ENCODE data around the gene ANO9.
"Not testable (repeated sequence)": the region's sequence is repeated elsewhere in the genome, so short reads cannot be mapped to it uniquely, and the experiment has no call there.

ANO9 gene

DNA sequence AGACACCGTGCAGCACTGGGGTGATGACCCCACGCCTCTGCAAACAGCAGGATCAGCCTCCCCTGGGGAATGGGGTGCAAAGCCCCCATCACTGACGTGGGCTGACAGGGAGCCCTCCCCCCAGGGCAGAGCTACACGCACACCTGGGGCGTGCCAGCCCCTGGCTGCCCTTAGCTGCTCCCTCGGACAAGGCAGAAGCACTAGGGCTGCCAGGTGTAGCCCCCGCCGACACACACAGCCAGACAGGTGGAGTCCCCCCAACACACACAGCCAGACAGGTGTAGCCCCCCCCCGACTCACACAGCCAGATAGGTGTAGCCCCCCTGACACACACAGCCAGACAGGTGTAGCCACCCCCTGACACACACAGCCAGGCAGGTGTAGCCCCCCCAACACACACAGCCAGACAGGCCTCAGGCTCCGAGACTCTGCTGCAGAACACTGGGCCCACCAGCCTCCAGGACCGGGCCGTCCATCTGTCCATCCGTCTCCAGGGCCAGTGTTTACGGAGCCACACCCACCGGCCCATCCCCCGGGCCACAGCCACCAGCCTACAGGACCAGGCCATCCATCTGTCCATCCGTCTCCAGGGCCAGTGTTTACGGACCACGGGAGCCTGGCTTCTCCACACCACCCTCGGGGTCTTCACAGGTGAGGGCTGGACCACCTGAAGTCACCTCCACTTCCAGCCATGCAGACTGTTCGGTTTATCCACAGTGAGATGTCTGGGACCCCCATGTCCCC, 3.5 kb downstream of the ANO9 start:
- DNase-seq (ENCODE audit: insufficient read length, low spot score) (no peak), FAIRE-seq (no peak)

DNA sequence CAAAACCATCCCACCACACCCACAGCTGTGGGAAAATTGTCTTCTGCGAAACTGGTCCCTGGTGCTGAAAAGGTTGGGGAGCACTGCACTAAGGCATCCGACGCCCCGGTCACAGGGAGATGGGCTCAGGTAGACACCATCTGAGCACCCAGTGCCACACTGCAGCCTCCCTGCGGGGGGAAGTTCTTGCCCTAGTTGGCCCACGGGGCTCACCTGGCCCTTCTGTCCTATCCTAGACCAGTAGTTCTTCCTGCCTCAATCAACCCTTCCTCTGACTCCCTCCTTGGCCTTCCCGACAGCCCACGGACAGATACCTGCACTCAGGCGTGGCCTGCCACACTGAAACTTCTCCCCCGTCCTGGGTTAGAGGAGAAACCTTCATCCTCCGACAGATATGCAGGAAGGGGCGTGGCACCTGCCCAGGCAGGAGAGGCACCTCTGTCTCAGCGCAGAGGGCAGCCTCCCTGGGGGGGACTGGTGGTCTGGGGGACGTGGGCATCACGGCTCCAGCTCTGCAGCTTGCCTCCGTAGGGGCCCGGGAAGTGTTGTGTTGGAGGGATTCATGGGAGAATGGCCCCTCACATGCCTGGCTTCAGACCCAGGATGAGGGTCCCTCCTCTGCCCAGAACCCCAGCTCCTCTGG, 4.5 kb downstream of the ANO9 start:
- DNase-seq (ENCODE audit: insufficient read length, low spot score) (no peak), FAIRE-seq (no peak)

DNA sequence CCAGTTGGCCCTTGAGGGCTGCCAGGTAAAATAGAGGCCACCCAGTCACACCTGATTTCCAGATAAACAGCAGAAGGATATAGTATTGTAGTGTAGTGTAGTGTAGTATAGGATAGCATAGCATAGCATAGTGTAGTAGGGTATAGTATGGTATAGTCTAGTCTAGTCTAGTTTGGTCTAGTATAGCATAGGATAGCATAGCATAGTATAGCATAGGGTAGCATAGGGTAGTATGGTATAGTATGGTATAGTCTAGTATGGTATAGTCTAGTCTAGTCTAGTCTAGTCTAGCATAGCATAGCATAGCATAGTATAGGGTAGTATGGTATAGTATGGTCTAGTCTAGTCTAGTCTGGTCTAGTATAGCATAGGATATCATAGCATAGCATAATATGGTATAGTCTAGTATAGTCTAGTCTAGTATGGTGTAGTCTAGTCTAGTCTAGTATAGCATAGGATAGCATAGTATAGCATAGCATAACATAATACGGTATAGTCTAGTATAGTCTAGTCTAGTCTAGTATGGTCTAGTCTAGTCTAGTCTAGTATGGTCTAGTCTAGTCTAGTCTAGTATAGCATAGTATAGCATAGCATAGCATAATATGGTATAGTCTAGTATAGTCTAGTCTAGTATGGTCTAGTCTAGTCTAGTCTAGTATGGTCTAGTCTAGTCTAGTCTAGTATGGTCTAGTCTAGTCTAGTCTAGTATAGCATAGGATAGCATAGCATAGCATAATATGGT, 6.6 kb downstream of the ANO9 start:
- not testable (repeated sequence) for DNase-seq (ENCODE audit: insufficient read length, low spot score)
- FAIRE-seq: peak; percentile 64

DNA sequence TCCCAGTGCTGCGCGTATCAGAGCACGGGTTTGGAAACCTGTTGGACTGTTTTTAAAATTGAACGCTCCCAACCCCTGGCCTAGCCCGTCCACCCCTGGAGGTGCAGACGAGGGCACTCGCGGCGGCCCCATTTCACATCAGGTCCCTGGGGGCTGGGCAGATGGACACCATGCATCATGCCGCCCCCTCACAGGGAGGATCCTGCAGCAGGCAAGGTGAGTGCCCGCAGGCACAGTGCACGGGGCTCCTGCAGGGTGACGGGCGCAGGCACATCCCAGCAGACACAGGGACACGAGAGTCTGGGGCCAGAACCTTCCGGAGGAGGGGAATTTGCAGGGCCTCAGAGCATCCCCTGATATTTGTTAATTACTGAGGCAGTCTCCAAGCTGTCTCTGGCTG, 7.3 kb downstream of the ANO9 start:
- FAIRE-seq (no peak), DNase-seq (ENCODE audit: insufficient read length, low spot score) (no peak)

DNA sequence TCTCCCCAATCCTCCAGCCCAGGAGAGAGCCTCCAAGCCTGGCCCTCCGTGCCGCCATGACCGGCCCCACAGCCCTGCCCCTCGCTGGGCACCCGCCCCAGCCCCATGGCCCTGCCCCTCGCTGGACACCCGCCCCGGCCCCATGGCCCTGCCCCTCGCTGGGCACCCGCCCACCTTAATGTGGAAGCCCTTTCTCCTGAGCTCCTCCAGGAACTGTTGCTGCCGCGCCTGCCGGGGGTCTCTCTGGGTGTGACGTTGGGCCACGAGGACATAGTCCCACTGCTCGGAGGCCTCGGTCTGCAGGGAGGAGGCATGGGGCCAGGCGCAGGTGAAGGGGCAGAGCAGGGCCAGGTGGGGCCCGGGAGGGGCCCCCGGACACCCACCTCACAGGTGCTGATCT, 8.2 kb downstream of the ANO9 start:
- FAIRE-seq: no peak
- no peak for DNase-seq (ENCODE audit: insufficient read length, low spot score)

DNA sequence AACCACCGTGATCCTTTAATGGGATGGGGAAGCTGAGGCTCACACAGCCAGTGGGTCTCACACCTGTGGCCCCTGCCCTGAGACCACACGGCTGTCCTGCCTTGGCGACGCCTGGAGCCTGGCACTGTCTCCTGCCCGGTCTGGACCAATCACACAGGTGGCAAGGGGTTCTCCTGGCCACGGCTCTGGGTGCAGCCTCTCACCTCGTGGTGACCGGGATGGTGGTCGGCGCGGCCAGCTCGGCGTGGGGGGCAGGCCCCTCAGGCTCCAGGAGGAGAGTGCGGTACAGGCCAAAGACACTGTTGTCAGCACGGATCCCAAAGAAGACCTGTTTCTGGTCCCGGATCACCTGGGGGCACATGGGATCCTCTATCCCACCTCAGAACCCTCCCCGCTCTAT, 8.7 kb downstream of the ANO9 start:
- DNase-seq (ENCODE audit: insufficient read length, low spot score) (no peak), FAIRE-seq (no peak)

DNA sequence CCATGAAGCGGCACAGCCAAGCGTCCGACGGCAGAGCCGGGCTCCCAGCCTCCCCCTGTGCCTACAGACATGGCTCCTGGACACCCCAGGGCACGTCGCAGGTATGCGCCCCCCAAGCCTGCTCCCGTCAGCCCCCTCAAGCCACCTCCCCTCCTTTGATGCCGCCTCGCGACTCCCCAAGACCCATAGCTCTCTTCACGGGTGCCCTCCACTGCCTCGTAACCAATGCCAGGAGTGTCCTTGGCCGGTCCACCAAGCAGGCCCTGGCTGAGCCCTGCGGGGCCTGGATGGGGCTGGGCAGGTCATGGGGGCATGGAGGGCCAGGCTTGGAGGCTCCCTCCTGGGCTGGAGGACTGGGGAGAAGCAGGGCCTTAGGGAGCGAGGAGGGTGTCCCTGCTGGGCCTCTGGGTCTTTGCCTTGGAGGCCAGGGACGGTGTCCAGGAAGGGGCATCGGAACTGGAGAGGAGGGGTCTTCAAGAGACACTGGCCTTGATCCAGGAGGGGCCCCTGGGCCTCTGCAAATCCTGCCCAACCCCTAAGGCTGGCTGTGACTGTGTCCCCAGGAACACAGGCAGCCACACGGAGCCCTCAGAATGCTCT, 9.2 kb downstream of the ANO9 start:
- no peak for DNase-seq (ENCODE audit: insufficient read length, low spot score)
- FAIRE-seq: no peak

DNA sequence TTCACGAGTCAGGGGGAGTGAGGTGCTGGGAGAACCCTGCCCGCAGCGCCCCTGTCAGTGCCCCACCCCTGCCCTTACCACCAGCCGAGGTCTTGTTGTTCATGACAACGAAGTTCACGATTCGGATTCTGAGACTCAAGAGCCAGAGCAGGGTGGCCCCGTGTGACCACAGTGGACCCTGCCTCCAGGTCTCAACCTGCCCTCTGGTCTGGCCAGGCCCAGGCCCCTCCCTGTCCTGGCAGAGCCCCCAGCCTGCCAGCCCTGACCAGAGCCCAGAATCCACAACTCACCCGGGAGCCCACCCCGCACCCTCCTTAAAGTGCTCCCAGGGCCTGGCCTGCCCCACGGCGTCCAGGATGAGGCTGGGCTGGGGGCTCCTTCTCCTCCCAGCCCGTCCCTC, 9.9 kb downstream of the ANO9 start:
- DNase-seq (ENCODE audit: insufficient read length, low spot score) (no peak), FAIRE-seq (no peak)

DNA sequence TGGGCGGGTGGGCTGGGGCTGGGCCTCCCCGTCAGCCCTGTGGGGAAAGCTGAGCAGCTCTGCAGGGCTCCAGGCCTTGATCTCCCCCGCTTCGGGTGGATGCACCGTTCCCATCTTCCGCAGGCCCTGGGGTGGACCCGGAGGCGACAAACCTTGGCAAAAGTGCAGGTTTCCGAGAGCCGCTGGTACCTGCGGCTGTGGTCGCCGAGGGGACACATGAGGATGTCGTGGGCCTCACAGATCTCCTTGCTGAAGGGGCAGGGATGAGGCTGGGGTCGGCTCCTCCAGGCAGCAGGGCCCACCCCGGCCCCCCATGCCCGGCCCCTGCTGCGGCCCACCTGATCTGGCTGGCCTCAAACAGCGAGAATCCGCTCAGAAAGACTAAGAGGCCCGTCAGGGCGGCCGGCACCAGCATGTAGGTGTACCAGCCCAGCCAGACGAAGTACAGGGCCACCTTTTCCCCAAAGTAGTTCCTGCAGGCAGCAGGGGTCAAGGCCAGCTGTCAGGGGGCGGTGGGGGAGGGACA, 11.8 kb downstream of the ANO9 start:
- no peak for DNase-seq (ENCODE audit: insufficient read length, low spot score)
- FAIRE-seq: no peak

DNA sequence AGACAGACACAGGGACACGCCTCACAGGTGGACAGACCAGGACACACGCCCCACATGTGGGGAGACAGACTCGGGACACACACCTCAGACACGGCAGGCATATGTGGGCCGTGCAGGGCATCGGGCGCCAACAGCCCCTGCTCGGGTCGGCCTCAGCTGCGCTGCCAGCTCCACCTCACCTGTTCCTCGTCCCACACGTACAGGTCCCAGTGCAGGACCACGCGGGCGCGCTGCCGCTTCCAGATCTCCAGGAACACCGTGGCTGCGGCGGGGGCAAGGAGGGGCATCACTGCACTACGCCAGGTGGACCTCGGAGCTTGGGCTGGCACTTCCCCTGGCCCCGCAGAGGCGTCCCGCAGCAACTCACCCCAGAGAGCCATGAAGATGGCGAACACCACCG, 12.4 kb downstream of the ANO9 start:
- no peak for DNase-seq (ENCODE audit: insufficient read length, low spot score)
- FAIRE-seq: no peak

DNA sequence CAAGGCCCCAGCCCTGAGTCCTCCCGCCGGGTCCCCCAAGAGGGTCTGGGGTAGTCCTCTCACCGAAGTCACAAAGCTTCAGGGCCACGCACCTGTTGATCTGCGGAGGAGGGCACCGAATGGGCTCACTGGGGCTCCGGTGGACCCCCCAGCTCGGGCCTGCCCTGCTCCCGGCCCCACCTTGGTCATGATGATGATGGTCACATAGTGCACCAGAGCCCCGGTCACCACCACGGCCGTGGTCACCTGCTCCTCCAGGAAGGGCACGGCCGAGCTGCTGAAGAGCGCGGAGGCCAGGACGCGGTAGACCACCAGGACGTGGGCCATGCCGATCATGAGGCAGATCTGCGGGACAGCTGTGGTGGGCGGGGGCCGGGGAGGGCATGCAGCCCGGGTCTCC, 13.5 kb downstream of the ANO9 start:
- no peak for DNase-seq (ENCODE audit: insufficient read length, low spot score)
- FAIRE-seq: no peak

DNA sequence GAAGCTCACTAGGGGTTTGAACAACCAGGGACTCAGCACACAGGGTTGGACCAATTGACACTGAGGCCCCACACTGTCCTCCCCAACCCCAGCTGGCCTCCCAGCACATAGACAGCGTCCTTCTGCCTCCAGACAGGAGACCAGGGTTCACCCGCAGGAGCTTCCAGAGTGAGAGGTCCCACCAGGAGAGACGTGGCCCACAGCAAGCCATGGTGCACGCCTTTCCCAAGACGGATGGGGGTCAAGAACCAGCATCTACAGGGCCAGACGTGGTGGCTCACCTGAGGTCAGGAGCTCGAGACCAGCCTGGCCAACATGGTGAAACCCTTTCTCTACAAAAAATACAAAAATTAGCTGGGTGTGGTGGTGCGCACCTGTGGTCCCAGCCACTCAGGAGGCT, 15.0 kb downstream of the ANO9 start:
- no peak for FAIRE-seq
- DNase-seq (ENCODE audit: insufficient read length, low spot score): no peak

DNA sequence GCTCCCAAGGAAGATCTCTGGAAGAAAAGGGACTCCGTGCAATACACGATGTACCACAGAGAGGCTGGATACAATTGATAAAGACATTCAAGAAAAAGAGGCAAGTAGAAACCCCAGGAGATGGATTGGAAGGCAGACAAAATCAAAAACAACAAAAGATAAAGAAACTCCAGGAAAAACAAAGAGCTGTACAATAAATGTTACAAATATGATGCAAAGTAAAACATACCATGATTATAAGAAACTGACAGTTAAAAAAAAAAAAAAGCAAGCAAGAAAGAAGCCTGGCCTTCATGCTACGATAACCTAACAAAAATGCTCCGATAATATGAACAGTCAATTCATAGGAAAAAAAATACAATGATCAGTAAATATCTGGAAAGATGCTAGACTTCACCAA, 16.5 kb downstream of the ANO9 start:
- FAIRE-seq: no peak
- DNase-seq (ENCODE audit: insufficient read length, low spot score): no peak

DNA sequence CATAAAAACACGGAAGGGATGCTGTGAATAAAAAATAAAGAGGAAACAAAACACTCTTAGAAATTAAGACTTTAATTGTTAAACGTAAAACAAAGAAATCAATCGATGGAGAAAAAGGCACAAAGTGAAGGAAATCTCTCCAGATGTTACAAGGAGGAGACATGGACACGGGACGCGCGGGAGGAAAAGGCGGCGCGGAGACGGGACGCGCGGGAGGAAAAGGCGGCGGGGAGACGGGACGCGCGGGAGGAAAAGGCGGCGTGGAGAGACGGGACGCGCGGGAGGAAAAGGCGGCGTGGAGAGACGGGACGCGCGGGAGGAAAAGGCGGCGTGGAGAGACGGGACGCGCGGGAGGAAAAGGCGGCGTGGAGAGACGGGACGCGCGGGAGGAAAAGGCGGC, 17.0 kb downstream of the ANO9 start:
- DNase-seq (ENCODE audit: insufficient read length, low spot score); FAIRE-seq: not testable (repeated sequence)

DNA sequence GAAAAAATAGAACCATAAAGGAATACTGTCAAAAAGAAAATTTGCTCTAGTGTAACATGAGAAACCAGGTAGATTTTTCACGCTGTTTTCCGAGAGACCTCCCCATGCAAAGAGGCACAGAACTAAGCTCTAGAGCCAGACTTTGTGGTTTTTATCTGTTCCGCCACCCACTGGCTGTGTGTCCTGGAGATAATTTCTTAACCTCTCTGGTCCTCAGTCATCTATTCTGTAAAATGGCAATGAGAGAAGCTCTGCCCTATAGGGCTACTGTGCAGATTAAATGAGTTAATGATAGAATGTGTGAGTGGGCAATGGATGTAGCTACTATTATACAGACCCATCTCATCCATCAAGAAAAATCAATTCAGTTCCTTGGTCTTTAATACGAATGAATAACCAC, 17.6 kb downstream of the ANO9 start:
- FAIRE-seq (no peak), DNase-seq (ENCODE audit: insufficient read length, low spot score) (no peak)

DNA sequence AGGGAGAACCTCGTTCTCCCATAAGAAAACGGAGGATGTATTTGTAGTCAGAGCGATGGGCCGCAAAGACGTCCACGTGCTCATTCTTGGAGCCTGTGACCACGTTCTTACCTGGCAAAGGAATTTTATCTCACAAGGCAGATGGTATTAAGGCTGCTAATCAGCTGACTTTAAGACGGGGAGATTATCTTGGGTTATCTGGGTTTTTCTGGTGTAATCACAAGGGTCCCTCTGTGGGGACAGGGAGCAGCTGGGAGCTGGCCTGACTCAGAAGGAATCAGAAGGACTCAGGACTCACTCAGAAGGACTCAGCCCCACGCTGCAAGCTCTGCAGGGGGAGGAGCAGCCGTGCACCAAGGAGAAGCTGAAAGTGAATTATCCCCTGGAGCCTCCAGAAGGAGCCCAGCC, 19.6 kb downstream of the ANO9 start:
- FAIRE-seq (no peak), DNase-seq (ENCODE audit: insufficient read length, low spot score) (no peak)

DNA sequence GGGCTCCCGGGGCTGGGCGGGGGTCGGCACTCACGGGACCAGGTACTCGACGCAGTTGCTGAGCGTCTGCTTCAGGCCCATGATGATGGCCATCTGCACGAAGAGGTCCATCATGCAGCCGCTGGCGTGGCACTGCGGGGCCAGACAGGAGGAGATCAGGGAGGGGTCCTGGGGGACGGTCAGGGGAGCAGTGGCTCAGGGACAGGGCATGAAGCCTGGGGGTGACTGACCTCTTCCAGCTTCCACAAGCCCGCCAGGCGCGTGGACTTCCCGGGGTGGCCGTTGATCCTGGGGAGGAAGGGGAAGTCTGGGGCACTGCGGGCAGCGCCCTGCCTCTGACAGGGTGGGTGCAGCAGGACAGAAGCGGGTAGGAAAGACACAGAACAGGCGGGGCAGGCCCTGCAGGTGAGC, 20.9 kb downstream of the ANO9 start:
- DNase-seq (ENCODE audit: insufficient read length, low spot score) (no peak), FAIRE-seq (no peak)

DNA sequence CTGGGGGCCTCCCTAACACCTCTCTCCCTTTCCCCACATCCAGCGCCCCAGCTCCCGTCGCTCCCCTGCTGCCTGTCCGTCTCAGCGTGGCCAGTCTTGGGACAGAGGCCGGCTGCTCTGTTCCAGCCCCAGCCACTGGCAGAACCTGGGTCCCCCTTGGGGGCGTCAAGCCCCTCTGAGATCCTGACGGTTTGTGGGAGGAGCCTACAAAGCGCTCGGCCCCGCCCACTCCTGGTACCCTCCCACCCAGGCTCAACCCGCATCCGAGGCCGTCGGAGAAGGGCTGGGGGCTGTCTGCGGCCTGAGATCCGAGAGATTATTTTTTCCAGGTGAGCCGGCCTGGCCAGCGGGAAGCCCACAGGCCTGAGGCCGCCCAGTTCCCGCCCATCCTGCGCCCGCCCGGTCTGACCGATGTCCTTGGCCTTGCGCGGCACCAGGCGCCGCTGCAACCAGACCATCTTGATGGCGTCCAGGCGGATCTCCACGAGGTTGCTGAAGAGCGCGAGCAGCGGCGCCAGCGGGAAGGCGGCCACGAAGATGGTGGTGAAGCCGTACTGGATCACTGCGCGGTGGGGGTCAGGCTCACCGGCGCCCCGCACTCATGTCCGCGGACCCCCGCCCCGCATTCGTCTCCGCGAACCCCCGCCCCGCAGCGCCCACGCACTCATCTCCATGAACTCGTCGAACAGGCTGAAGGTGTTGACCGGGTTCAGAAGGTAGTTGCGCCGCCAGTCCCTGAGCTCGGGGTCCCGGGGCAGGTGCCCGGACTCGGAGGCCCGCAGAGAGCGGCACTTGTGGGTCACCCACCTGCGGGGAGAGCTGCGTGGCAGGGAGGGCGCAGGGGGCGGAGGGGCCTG, 21.5 kb downstream of the ANO9 start:
- DNase-seq (ENCODE audit: insufficient read length, low spot score) (no peak), FAIRE-seq (no peak)

DNA sequence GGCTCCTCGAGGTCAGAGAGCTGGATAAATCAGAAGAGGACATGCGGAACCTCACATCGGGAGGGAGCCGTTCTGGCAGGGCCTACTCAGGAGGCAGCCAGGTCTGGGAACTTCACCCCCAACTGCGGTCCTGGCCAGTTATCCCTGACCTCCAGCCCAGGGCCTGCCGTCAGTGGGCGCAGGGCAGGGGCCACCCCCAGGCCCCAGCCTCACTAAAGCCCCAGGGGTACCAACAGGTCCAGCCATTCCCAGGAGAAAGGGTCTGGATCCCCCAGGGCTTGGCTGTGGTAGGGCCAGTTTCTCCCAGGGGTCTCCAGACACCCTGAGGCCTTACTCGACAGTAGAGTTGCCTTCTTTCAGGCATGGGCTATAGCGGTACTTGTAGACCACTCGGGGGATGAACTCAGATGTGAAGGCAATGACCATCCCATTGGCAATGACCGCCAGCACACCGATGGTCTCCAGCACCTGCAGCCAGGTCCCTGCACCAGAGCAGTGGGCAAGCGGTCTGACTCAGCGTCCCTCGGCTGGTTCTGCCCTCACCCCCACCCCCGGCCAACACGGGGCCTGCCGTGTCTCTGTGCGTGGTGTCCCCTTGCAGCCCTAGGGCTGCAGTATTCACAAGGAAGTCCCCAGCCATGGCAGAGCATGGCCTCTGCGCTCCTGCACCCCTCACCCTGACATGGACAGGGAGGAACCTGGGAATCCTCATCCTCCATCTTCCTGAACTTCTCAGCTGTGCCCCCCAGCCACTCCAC, 22.4 kb downstream of the ANO9 start:
- no peak for FAIRE-seq
- no peak for DNase-seq (ENCODE audit: insufficient read length, low spot score)

Measured in HTR-8/SVneo (cell line).